ENCODE data around the gene CADM1.

GRCh38 chr11:115504276-115505158 is at the start of gene CADM1:
- TF ChIP-seq GATA2 (IDR thresholded peaks at IDR 0.05; ENCODE audit: low read depth, low read length) (no peak), GATA3 (IDR thresholded peaks at IDR 0.05; ENCODE audit: low read depth, low read length) (no peak)

All from SH-SY5Y (cell line).